ENCODE results near the gene DCAF5.

DNA sequence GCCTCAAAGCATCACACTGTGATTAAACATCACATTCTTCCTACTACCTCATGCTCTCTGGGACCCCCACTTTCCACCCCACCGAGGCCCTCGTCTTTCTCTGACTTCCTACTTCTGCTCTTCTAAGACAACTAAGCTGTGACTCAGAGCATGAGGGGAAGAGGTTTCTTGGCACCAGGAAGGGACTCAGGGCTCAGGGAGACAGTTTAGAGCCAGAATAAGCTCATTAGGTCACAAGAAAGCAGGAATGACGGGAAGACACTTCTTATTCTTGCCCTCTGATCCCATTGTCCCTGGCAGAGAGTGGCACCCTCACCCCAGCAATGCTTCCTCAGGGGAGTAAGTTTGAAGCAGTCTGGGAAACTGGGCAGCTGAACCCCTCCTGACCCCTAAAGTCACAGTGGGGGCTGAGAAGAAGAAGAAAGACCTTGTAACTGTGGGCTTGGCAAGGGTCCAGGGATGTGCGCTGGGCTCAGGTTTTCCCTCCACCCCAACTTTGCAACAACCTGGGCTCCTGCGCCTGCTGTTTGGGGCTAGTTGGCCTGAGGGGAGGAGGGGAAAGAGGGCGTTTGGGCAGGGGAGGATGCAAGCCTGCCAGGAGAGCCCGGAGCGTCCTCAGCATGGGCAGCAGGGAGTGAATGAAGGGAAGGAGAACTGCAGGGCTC is 109.2 kb downstream of the DCAF5 start:
- TF ChIP-seq, protein P1, sequence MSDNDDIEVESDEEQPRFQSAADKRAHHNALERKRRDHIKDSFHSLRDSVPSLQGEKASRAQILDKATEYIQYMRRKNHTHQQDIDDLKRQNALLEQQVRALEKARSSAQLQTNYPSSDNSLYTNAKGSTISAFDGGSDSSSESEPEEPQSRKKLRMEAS (IDR thresholded peaks at IDR 0.05; ENCODE audit: low read depth, low read length), result 0 out of 2 replicates have a peak, but pooled peaks have one; percentile 28
- TF ChIP-seq, protein P2, sequence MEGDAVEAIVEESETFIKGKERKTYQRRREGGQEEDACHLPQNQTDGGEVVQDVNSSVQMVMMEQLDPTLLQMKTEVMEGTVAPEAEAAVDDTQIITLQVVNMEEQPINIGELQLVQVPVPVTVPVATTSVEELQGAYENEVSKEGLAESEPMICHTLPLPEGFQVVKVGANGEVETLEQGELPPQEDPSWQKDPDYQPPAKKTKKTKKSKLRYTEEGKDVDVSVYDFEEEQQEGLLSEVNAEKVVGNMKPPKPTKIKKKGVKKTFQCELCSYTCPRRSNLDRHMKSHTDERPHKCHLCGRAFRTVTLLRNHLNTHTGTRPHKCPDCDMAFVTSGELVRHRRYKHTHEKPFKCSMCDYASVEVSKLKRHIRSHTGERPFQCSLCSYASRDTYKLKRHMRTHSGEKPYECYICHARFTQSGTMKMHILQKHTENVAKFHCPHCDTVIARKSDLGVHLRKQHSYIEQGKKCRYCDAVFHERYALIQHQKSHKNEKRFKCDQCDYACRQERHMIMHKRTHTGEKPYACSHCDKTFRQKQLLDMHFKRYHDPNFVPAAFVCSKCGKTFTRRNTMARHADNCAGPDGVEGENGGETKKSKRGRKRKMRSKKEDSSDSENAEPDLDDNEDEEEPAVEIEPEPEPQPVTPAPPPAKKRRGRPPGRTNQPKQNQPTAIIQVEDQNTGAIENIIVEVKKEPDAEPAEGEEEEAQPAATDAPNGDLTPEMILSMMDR (IDR thresholded peaks at IDR 0.05; ENCODE audit: low read depth, low read length), result no peak

All from NB4 (cell line).